Stimulated activated CD4-positive, alpha-beta T cell treated with anti-CD3 and anti-CD28 coated beads, Interleukin-4, amount 100 ng/mL, for 1 hour (primary cell): ENCODE data around the gene PTPRG.

Source experiments
- DNase-seq: peaks from one replicate; pipeline ENCODE4 v3.0.0-alpha.2; 2020

PTPRG gene

DNA sequence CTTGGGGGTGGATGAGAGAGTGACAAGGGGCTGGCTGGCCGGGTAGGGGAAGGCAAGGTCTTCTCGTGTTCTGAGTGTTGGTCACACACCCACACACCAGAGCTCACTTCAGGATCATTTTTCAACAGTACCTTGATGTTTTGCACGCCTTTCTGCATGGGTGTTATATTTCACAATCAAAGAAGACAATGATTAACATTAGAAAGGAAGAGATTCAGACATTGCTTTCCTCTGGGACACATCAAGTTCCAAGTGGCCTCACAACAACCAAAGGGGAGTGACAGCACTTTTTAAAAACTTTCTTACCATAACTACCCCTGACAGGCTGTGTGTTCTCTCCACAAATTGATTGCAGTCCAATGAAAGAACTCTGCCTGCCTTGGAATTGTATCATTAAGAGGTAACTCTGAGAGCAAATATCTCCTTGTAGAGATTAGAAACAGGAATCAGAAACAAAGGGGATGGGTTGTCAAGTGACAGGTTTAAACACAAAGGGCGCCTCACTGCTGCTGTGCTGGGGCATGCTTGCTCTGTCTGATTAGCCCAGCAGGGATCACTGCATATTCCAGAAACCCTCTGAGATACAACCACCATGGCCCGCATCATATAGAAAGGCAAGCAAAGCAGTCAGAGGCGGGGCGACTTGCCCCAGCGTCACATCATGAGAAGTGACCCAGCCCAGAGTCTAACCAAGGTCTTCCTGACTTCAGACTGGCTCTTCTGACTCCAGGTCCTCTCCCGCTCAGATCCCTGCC is 581.1 kb downstream of the PTPRG start:
- DNase-seq: no peak

DNA sequence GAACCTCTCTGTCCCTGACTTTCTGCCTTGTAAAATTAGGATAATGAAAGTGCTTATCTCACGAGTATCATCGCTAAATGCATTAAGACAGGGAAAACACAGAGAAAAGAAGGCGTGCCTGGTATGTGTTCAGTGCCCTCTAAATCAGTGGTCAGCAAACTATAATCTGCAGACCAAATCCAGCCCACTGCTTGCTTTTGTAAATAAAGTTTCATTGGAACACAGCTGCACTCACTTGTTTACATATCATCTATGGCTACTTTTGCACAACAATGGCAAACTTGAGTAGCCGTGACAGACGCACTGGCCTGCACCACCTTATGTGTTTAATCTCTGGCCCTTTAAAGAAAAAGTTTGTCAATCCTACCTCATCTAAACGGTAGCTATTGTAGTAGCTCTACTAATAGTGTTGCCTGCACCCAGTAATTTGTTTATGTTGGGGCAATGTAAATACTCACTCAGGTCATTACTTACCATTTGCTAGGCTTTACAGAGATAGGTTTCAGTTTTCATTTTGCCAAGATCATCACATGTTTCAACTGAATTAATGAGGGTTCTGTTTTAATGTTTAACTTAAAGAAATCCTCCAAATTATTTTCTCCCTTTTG is 582.6 kb downstream of the PTPRG start:
- DNase-seq: no peak

DNA sequence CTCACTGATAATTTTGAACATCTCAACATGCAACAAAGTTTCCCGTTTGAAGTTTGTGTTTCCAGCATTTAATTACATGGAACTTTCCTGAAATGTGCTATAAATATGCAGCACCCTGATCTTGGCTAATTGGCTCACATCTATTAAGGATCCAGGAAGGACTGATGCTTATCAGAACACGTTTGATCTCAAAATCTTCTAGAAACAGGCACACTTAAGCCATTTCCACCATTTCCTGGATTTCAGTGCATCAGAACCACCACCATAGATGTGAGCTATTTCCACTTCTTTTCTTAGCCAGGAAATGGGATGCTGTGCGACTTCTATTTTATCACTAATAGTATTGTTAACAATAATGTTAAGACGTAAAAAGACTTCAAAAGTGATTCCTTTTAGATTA is 583.1 kb downstream of the PTPRG start:
- no peak for DNase-seq

DNA sequence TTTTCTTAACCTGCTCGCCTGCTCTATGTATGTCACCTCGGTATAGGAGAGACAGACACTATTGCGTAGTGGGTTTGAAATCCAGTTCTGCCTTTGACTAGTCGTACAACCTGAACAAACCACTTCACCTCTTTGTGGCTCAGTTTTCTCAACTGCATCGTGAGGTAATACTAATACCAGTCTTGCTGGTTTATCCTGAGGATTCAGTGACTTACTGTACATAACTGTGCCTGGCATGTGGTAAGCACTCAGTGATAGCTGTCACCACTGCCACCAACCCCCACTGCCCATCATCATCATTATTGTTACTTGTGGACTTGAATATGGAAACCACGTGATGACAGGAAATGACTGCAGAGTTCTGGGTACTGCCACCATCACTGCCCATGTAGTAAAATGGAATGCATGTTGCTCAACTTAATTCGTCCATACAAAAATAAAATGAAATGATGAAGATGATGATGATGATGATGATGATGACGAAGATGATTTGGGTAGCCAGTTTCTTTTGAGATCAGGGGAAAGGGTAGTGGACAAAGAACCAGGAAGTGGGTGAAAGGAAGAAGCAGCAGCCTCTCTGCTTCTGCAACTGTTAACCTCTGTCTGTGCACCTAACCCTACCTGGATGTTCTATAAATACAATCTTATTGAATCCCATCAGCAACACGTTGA is 583.9 kb downstream of the PTPRG start:
- no peak for DNase-seq

DNA sequence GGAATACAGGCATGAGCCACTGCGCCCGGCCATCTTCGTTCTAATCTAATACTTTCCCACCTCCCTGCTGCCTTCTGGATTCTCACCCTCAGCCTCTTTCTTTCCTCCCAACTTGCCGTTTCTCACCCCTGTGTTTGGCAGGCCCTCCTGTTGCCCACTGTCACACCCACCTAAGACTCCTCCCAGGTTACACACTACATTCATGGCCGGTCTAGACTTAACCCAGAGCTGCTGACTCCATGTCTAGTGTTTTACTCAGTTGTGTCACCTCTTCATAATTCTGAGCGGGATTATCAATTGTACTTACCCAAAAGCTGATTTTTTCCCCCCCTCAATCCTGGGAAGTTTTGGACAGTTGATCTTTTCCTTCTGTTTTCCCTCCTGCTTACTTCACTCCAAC is 588.2 kb downstream of the PTPRG start:
- DNase-seq: no peak

DNA sequence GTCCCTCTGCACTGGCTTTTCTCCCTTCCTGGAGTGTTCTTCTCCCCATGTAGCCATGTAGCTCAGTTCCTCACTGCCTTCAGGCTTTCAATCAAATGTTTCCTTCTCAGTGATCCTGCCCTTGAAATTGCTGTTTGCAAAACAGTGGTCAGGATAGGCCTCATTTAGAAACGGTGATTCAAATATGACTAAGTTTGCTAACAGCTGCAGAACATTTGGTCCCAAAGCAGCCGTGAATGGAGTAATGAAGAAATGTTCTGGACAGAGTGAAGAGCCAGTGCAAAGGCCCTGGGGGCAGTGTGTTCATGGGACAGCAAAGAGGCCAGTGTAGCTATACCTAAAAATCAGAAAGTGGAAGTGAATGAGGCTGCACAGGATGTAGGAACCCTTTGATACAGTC is 588.6 kb downstream of the PTPRG start:
- DNase-seq: no peak

DNA sequence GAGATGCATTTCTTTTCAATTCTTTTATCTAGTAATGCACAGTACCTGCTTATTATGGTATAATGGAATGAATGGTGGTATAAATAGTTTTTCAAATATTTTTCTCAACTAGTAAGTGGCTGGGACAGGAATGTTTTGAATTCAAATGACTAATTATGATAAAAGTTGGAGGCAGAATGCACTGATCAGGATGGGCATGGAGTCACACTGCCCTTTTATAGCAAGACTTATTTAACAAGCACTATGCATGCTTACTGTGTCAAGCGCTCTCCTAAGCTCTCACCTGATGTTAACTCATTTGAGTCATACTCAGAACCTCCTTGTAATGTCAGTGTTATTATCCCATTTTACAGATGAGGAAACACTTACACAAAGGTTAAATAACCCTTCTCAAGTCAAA is 590.2 kb downstream of the PTPRG start:
- DNase-seq: no peak

DNA sequence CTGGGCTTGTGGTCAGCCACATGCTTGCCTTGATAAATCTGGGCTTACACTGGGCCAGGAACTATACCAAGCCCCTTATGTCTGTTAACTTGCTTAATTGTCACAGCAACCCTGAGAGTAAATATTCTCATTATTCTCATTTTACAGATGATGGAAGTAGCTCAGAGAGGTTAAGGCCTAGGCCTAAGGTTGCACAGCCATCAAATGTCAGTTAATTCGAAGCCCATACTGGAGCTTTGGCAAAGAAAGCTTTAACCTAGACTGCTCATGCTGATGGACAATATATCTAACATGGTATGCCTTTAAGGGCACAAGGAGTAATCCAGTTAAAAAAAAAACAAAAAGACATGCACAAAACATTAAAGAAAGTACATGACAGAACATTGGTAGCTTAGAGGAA is 591.9 kb downstream of the PTPRG start:
- no peak for DNase-seq

DNA sequence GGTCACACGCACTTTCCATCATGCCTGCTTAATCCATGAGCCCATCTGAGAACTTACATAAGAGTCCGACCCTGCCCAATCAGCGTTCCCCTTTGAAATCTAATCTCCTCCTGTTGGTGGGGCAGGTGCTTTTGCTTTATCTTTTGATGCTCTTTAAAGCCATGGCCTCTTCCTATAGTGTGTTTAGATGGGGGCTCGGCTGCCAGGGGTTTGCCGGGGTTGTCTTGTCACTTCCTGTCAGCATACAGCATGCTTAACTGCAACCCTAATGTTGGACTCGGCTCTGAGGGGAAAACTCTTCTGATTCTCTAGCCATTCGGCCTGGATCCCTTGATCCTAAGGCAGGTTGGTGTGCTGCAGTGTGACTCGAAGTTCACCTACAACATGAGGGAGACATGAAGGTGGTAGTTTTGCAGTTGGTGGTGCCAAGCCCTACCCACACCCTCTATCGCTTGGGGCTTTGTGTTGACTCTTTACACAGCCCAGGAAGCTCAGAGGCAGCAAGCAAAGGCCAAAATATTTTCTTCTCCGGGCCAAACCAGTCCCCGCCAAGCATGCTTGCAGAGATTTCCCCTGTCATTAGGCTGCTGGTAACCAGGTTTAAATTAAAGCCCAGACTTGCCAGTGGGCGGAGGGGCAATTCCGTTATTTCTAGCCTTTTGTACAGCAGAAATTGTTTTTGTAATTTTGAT is 593.2 kb downstream of the PTPRG start:
- DNase-seq: no peak

DNA sequence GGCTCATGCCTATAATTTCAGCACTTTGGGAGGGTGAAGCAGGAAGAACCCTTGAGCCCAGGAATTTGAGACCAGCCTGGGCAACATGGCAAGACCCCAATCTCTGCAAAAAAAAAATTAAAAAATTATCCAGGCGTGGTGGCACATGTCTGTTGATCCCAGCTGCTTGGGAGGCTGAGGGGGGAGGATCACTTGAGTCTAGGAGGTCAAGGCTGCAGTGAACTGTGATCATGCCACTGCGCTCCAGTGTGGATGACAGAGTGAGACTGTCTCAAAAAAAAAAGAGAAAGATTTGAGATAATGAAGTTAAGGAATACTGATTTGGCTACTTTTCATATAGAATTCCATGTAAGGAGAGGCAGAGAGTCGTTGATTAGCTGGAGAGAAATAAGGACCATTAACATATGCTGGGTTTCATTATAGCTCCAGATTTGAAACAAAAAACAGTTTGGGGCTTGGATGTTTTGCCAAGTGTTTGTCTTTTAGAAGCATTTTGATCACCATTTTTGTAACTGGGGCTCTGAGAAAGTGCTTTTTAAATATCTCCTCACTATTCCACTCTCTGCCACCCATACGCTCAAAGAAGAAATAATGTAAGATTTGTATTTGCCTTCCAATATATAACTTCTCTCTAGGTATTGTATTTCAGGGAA is 597.8 kb downstream of the PTPRG start:
- DNase-seq: no peak

DNA sequence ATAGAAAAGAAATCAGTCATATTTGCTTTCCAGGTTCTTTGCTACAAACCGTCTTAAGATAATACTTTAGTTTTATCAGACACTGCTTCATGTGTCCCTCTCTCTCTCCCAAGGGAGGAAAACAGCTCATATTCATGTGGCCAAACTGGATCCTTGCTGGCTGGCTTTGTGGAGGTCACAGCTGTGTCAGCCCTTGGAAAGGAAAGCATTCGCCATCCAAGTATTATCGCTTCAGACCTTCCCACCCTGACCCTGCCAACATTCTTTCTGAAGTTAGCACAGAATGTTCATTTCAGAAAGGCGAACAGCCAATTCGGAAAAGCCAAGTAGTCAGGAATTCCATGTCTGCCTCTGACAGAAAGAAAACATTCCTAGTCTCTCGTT is 598.3 kb downstream of the PTPRG start:
- DNase-seq: no peak

DNA sequence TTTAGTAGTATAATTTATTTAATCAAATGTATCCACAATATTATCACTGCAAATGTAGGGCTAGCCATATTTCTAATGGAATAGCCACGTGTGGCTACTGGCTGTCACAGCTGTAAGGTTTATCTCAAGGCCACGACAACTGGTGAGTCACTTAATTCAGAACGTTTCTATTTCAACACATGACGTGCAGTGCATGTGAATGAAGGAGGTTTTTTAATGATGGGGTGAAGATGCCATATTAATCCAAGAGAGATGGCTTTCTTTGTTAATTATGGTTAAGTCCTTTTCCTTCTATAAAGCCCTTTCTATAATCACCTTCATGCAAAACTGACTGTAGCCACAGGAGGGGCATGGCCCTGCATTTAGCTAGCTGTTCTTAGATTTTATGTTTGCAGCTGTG is 600.0 kb downstream of the PTPRG start:
- DNase-seq: no peak

DNA sequence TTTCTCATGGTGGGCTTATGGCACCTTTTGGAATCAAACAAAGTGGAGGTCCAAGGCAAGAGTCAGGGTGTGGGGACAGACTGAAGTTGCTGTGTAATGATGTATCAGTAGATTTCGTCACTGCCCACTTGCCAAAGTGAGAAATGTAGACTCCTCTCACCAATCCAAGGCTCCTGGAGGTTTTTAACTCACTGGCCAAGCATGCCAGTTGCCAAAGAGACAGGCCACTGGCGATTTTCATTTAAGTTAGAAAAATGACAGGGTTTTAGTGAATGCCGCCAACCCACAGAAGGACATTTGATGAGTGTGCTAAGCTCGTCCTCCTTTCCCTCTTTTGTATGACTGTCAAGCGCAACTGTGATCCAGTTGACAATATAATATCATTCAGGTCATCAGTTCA is 602.8 kb downstream of the PTPRG start:
- no peak for DNase-seq

DNA sequence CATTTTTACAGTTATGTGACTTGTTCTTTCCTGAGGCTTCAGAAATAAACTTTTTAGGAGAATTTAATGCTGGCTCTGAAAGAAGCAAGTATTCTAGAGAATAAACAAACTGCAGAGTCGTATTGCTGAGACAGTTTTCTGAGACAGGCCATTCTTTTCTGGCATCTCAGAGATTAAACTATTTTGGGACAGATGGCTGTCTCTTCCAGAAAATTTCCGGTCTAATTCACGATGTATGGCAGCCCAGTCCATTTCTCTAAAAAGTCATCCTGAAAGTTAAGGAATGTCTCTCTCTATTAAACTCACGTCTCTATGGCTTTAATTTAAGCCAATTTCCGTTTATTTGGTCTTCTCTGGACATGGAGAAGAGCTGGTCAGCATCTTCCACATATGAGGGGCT is 603.4 kb downstream of the PTPRG start:
- DNase-seq: no peak

DNA sequence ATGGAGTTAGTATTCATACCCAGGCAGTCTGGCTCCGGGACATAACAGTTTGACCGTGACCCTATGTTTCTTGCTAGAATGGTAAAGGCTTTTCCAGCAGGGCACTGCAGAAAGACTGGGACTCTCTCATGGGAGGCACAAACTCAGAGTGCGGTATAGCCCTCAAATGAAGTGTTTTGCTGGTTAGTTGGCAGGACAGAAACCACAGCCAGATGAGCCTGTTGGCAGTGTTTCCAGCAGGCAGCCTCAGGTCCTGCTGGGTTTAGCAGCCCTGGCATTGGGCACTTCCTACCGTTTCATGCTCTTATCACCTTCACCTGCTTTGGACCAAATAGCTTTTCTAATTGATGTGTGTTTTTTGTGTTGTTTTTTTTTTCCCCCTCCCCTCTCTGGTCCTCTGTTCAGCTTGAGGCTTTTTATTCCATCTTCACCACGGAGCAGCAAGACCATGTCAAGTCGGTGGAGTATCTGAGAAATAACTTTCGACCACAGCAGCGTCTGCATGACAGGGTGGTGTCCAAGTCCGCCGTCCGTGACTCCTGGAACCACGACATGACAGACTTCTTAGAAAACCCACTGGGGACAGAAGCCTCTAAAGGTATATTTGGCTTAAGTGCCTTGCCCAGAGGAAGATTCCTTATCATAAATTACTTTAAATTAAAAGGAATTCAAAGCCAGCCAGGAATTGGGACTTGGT is 606.3 kb downstream of the PTPRG start:
- no peak for DNase-seq

DNA sequence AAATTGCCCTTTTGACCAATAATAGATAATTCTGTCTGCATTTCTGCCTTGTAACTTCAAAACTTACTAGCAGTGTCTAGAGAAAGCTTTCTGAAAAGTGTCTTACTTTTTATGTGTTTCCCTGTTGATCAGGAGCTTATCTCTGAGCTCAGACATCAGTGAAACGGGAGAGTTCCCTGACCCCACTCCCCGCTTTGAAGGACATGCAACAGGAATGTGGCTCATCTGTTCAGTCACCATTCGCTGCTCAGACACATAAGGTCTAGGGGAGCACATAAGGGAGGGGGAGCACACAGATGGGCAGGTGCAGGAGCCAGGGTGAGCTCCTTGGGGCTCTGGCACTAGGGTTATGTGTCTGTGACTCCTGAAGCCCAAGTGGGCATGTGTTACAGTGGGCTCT is 607.0 kb downstream of the PTPRG start:
- DNase-seq: no peak

DNA sequence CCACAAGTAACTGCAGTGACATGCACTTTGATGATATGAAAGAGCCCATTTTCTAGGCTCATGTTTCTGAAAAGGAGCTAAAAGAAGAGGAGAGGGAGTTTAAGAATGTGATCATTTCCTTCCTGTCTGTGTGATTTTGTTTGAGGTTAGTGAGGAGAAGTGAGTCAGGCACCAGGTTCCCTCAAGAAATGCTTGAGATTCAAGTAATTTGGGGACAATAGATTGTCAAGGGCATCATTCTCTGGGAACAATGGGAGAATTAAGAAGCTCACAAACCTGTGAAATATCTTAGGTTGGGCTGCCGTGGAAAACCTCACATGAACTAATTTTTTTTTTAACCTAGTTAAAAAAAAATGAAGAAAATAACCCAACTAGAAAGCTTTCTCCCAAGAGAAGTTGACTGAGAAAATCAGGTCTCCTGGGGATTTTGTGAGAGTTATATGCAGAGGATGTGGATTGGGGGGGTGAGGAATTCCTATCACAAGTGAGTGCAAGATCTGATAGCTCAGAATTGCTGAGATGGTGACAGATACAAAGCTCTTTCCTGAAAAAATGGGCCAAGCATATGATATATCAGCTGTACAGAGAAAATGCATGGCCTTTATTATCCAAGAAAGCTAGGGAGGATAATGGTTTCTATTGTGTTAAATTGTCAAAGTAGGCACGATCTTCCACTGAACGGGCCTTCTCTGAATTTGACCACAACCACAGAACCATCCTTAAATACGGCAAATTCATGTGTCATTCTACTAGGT is 608.7 kb downstream of the PTPRG start:
- no peak for DNase-seq

DNA sequence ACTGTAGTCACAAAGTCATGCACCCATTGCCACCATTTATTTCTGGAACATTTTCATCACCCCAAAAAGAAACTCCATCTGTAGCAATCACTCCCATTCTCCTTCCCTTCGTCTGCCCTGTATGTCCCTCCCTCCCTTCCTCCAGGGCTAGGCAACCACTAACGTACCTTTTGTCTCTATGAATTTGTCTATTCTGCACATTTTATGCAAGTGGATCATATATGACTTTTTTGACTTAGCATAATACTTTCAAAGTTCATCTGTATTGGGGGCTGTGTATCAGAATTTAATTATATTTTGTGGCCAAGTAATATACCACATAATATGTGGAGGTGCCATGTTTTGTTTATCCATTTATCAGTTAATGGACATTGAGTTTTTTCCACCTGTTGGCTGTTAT is 610.4 kb downstream of the PTPRG start:
- no peak for DNase-seq

DNA sequence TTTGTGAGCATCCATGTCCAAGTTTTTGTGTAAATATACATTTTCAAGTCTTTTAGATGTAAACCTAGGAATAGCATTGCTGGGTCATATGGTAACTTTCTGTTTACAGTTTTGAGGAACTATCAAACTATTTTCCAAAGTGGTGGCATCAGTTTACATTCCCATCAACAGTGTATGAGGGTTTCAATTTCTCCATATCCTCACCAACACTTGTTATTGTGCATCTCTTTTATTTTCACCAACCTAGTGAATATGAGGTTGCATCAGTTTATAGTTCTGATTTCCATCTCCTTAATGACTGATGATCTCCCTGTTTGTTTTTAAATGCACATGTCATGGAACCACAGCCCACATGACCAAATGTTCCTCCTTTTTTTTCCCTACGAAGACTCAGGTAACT is 610.8 kb downstream of the PTPRG start:
- no peak for DNase-seq

DNA sequence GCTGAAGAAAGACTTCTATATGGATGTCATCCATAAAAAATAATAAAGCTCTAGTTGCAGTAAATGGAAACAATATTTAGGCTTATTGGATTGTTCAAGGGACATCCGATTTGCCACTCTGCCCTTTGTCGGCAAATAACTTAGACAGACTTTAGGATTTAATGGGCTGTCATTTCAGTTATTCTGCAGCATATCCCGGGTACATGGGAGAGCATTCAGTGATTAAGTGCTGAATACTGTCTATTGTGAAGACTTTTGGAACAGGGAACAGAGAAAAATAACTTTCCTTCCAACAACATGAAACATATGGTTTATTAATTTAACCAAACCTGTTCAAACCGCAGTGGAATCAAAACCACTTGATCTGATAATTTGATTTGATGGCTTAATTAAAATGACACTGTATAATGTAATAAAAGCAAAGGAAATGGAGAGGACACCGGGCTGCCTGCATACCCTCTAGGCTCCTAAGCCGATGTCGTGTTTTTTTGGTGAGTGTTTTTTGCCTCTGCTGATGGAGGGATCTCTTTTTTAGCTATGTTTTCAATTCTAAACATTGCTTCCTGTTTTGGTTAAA is 612.7 kb downstream of the PTPRG start:
- no peak for DNase-seq

DNA sequence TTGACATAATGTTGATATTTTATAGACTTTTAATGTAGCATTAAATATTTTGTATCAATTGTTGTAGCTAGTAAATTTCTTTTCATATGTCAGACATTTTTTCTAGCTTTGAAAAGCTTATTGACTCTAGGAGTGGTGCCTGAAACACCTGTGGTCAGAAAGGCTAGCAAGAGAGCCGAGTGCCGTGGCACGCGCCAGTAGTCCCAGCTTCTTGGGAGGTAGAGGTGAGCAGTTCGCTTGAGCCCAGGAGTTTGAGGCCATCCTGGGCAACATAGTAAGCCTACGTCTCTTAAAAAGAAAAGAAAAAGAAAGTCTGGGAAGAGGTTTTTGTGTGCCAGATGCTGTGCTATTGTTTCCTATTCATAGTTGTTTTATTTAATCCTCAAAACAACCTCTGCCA is 613.8 kb downstream of the PTPRG start:
- DNase-seq: no peak

DNA sequence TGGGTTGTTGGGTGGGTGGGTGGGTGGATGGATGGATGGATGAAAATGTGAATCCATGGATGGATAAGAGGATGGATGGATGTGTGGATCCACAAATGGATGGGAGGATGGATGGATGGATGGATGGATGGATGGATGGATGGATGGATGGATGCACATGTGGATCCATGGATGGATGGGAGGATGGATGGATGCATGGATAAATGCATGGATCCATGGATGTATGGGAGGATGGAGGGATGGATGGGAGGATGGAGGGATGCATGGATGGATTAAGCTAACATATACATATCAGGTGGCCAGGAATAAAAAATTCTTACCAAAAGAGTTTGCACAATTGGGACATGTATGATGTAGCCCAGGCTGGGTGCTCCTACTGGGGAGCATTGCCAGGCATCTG is 616.7 kb downstream of the PTPRG start:
- no peak for DNase-seq
